GM23338 (cell line): ENCODE data around the gene NACAD. TPM values are rescaled to one million over a fixed set of nuclear protein-coding genes. Genes with fewer than 3 reads are reported as not detected.

Experiments
- ATAC-seq: fragments of 200-7000 bp; cut with Tn5 transposase; 3 replicates; pipeline ENCODE4 v1.9.1; 2020
- DNase-seq: peaks from one replicate; pipeline ENCODE4 v3.0.0-alpha.2; 2015; ENCODE audit warnings: low spot score
- H2AFZ ChIP-seq: fragments of 200-600 bp; sonication (generic); 2 replicates; pipeline ENCODE4 v1.8.0; 2016; ENCODE audit warnings: antibody characterized with exemption, mild to moderate bottlenecking, moderate library complexity
- H3F3A ChIP-seq: fragments of 200-600 bp; sonication (generic); replicated peaks from 2 replicates; pipeline ENCODE4 v1.8.0; 2017; ENCODE audit warnings: antibody characterized with exemption, mixed run types, low read depth
- H3K27ac ChIP-seq: fragments of 200-600 bp; sonication (generic); 2 replicates; pipeline ENCODE4 v1.6.1; 2016; ENCODE audit warnings: low read depth
- H3K27me3 ChIP-seq: fragments of 200-600 bp; sonication (generic); 2 replicates; pipeline ENCODE4 v1.8.0; 2016; ENCODE audit warnings: mild to moderate bottlenecking, mixed run types, moderate library complexity; ENCODE audit not compliant: insufficient read depth
- H3K36me3 ChIP-seq: fragments of 200-600 bp; sonication (generic); 2 replicates; pipeline ENCODE4 v1.8.0; 2016; ENCODE audit warnings: mild to moderate bottlenecking; ENCODE audit not compliant: insufficient read depth
- H3K4me1 ChIP-seq: fragments of 200-600 bp; sonication (generic); 2 replicates; pipeline ENCODE4 v1.8.0; 2016; ENCODE audit warnings: mild to moderate bottlenecking, moderate library complexity; ENCODE audit not compliant: insufficient read depth
- H3K4me2 ChIP-seq: fragments of 200-600 bp; sonication (generic); 2 replicates; pipeline ENCODE4 v1.7.1; 2017; ENCODE audit warnings: mixed run types
- H3K4me3 ChIP-seq: fragments of 200-600 bp; sonication (generic); 2 replicates; pipeline ENCODE4 v1.6.1; 2016; ENCODE audit warnings: mixed run types
- H3K79me2 ChIP-seq: fragments of 200-600 bp; sonication (generic); replicated peaks from 2 replicates; pipeline ENCODE4 v1.8.0; 2017; ENCODE audit warnings: mild to moderate bottlenecking; ENCODE audit not compliant: insufficient read depth
- H3K9me2 ChIP-seq: fragments of 200-600 bp; sonication (generic); 2 replicates; pipeline ENCODE4 v1.8.0; 2017; ENCODE audit not compliant: insufficient read depth
- H4K20me1 ChIP-seq: fragments of 200-600 bp; sonication (generic); replicated peaks from 2 replicates; pipeline ENCODE4 v1.8.0; 2017; ENCODE audit warnings: mild to moderate bottlenecking; ENCODE audit not compliant: insufficient read depth
- H3K27ac Mint-ChIP-seq: 2 replicates; pipeline ENCODE4 v1.8.0; 2020; ENCODE audit warnings: inconsistent platforms, mild to moderate bottlenecking, moderate library complexity, mixed read lengths
- H3K27me3 Mint-ChIP-seq: 3 replicates; pipeline ENCODE4 v1.8.0; 2022; ENCODE audit warnings: low read depth, mild to moderate bottlenecking, moderate library complexity, mixed read lengths, inconsistent platforms; ENCODE audit not compliant: insufficient read depth, poor library complexity
- H3K36me3 Mint-ChIP-seq: 3 replicates; pipeline ENCODE4 v1.8.0; 2021; ENCODE audit warnings: low read depth, mild to moderate bottlenecking, inconsistent platforms, moderate library complexity, mixed read lengths
- H3K4me1 Mint-ChIP-seq: 3 replicates; pipeline ENCODE4 v1.8.0; 2020; ENCODE audit warnings: mild to moderate bottlenecking, inconsistent platforms, mixed read lengths
- H3K4me3 Mint-ChIP-seq: 3 replicates; pipeline ENCODE4 v1.8.0; 2021; ENCODE audit warnings: moderate library complexity, mild to moderate bottlenecking, inconsistent platforms, mixed read lengths
- H3K9me3 Mint-ChIP-seq: 3 replicates; pipeline ENCODE4 v1.8.0; 2020; ENCODE audit warnings: moderate library complexity, mild to moderate bottlenecking, inconsistent platforms, mixed read lengths
- CREB1 ChIP-seq: fragments of 250-450 bp; sonication (Bioruptor Pico); IDR thresholded peaks from 2 replicates; pipeline ENCODE4 v1.5.0; 2020; ENCODE audit warnings: low read depth, mild to moderate bottlenecking, moderate library complexity
- CTCF ChIP-seq, 2 experiments: fragments of 200-600 bp in 1 of 2; sonication (generic) in 1 of 2; conservative IDR thresholded peaks; 2 replicates each; pipeline versions ENCODE4 v1.5.1 to v1.6.1; 2016 to 2017; ENCODE audit warnings: antibody characterized with exemption in 2 of 2, low read depth in 2 of 2, mild to moderate bottlenecking in 2 of 2, moderate library complexity in 1 of 2
- JUNB ChIP-seq: IDR thresholded peaks from one replicate; pipeline ENCODE4 v1.6.1; 2016; ENCODE audit warnings: antibody characterized with exemption; ENCODE audit not compliant: unreplicated experiment
- NANOG ChIP-seq: IDR thresholded peaks from 2 replicates; pipeline ENCODE4 v1.6.1; 2016; ENCODE audit warnings: antibody characterized with exemption, borderline replicate concordance
- POLR2AphosphoS5 ChIP-seq: IDR thresholded peaks from 2 replicates; pipeline ENCODE4 v1.6.1; 2016; ENCODE audit warnings: antibody characterized with exemption, low read depth
- REST ChIP-seq: IDR thresholded peaks from one replicate; pipeline ENCODE4 v1.6.1; 2018; ENCODE audit warnings: antibody characterized with exemption; ENCODE audit not compliant: unreplicated experiment
- ZNF462 ChIP-seq: fragments of 250-450 bp; sonication (Bioruptor Pico); IDR thresholded peaks from 2 replicates; pipeline ENCODE4 v1.5.0; 2020; ENCODE audit warnings: mild to moderate bottlenecking, moderate library complexity
- polyA plus RNA-seq: library from polyadenylated mRNA; unstranded; fragments of >200 nt; fragmentation: Nextera tagmentation; extraction: Ambion mirVana; gene quantifications from 2 replicates; pipeline ENCODE4 v1.2.1, GENCODE V29; 2016
- total RNA-seq: library from RNA; depleted of rRNA; stranded (reverse); fragments of >200 nt; shearing (Covaris generic); gene quantifications from 2 replicates; pipeline ENCODE4 v1.2.3, GENCODE V29; 2014

NACAD gene
- total and polyA plus RNA-seq, 2 experiments from 2014 or later = 6.1 to 11.2 TPM

- ATAC-seq (no peak), DNase-seq (no peak)
- Histone ChIP-seq H3K27me3 (no peaks in the 10 kb centered on the region), H3K4me3 (no peak overlapping the region), H2AFZ (no peak overlapping the region), H3K9me2 (no peaks in the 10 kb centered on the region), H3K27ac (no peak overlapping the region), H3F3A (no peaks in the 10 kb centered on the region), H3K4me1 (no peaks in the 10 kb centered on the region), H3K4me2 (no peak overlapping the region), H3K36me3 (no peaks in the 10 kb centered on the region), H3K79me2 (no peaks in the 10 kb centered on the region), H4K20me1 (no peaks in the 10 kb centered on the region)
- peaks cover 1% of the 10 kb centered on the region; the same call in 1 of the 3 replicates for H3K4me1 Mint-ChIP-seq
- no peak overlapping the region for H3K27ac Mint-ChIP-seq
- H3K36me3 Mint-ChIP-seq = peaks cover 20% of the 10 kb centered on the region; the same call in 2 of the 3 replicates
- TF ChIP-seq ZNF462 (no peak), POLR2AphosphoS5 (0 out of 2 replicates have a peak, but pooled peaks have one; percentile 17), NANOG (no peak), JUNB (no peak), REST (no peak), CTCF (conservative IDR thresholded peaks at IDR 0.05; ENCODE audit: low read depth in 2 of 2) (peak in 1 of 2 experiments; percentile 33; a peak in 2 of 4 replicates), CREB1 (CRISPR knock-in tag) (no peak)
- H3K9me3 Mint-ChIP-seq = peaks cover 4% of the 10 kb centered on the region; the same call in 2 of the 3 replicates
- peaks cover 10% of the 10 kb centered on the region for H3K27me3 Mint-ChIP-seq
- no peak overlapping the region for H3K4me3 Mint-ChIP-seq
These were observed 10.6 kb downstream of the NACAD start for GRCh38 chr7:45078125-45078681.
